Progenitor cell of endocrine pancreas (in vitro differentiated cells): Measurements from ENCODE around the gene SYNPO2. TPM values are rescaled to one million over a fixed set of nuclear protein-coding genes. Genes with fewer than 3 reads are reported as not detected.

Experiments
- DNase-seq: peaks from one replicate; pipeline ENCODE4 v3.0.0; 2021; ENCODE audit warnings: low spot score; ENCODE audit not compliant: unreplicated experiment
- H3K27ac Mint-ChIP-seq: 2 replicates; pipeline ENCODE4 v1.8.0; 2021; ENCODE audit warnings: mild to moderate bottlenecking, moderate library complexity, mixed read lengths
- H3K27me3 Mint-ChIP-seq: 2 replicates; pipeline ENCODE4 v1.8.0; 2021; ENCODE audit warnings: mixed read lengths
- H3K36me3 Mint-ChIP-seq: 2 replicates; pipeline ENCODE4 v1.8.0; 2022; ENCODE audit warnings: mixed read lengths; ENCODE audit not compliant: insufficient read depth
- H3K4me1 Mint-ChIP-seq: 2 replicates; pipeline ENCODE4 v1.8.0; 2021; ENCODE audit warnings: low read depth, mixed read lengths
- H3K4me3 Mint-ChIP-seq: 2 replicates; pipeline ENCODE4 v1.8.0; 2021; ENCODE audit warnings: low read depth, mild to moderate bottlenecking, moderate library complexity, mixed read lengths
- H3K9me3 Mint-ChIP-seq: 2 replicates; pipeline ENCODE4 v1.8.0; 2021; ENCODE audit warnings: low read depth, mixed read lengths
- total RNA-seq: library from RNA; stranded (reverse); gene quantifications from 2 replicates; pipeline ENCODE4 v1.2.1, GENCODE V29; 2021
- TF ChIP-seq, protein P1 (sequence below): fragments of 200-600 bp; sonication (generic); IDR thresholded peaks from one replicate; pipeline ENCODE4 v1.5.0; 2021; ENCODE audit warnings: antibody characterized with exemption, mild to moderate bottlenecking; ENCODE audit not compliant: unreplicated experiment

SYNPO2 gene
- total RNA-seq, 1 donor from 2014 or later, result 1.3 TPM

DNA sequence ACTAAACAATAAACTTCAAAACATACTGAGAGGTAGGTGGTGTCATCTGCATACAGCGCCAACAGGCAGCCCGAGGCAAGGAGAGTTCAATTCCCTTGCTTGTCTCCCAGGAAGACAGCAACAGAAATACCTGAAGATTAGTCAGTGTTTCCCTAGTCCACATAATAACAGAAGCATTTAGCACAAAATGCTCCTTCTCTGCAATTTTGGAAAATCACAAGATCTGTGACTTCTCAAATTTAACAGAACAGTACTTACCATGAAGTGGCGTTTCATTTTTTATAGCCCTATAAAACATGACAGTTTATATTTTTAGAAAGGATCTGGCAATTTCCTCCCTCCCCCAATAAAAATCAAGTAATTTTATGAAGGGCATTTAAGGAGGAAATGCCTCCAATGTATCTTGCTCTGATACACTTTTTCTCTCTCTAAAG, 179.9 kb downstream of the SYNPO2 start:
- peaks cover 18% of the 10 kb centered on the region for H3K9me3 Mint-ChIP-seq
- H3K27me3 Mint-ChIP-seq, result no peaks in the 10 kb centered on the region
- DNase-seq, result no peak
- H3K4me1 Mint-ChIP-seq, result no peaks in the 10 kb centered on the region
- H3K36me3 Mint-ChIP-seq, result peaks cover 9% of the 10 kb centered on the region
- H3K27ac Mint-ChIP-seq, result no peak overlapping the region
- H3K4me3 Mint-ChIP-seq, result no peak overlapping the region
- TF ChIP-seq, protein P1, sequence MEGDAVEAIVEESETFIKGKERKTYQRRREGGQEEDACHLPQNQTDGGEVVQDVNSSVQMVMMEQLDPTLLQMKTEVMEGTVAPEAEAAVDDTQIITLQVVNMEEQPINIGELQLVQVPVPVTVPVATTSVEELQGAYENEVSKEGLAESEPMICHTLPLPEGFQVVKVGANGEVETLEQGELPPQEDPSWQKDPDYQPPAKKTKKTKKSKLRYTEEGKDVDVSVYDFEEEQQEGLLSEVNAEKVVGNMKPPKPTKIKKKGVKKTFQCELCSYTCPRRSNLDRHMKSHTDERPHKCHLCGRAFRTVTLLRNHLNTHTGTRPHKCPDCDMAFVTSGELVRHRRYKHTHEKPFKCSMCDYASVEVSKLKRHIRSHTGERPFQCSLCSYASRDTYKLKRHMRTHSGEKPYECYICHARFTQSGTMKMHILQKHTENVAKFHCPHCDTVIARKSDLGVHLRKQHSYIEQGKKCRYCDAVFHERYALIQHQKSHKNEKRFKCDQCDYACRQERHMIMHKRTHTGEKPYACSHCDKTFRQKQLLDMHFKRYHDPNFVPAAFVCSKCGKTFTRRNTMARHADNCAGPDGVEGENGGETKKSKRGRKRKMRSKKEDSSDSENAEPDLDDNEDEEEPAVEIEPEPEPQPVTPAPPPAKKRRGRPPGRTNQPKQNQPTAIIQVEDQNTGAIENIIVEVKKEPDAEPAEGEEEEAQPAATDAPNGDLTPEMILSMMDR, result no peak

DNA sequence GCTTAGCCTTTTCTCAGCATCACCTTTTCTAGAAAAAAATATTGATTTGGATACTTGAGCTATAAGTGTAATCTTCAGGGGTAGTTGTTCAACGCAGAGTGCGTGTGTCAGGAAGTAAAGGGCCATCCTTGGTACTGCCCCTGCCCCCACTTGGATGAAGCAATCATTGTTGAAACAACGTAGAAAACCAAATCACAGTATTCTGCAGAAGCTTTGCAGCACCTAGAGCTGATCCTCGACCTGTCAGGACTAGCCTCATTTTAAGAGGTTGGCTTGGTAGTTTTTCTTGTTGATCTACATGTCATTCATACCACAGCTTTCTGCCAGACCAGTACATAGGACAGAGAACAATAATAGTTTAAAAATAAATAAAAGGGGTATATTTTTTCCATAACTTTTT, 181.6 kb downstream of the SYNPO2 start:
- no peak overlapping the region for H3K27ac Mint-ChIP-seq
- H3K36me3 Mint-ChIP-seq, result peaks cover 4% of the 10 kb centered on the region

DNA sequence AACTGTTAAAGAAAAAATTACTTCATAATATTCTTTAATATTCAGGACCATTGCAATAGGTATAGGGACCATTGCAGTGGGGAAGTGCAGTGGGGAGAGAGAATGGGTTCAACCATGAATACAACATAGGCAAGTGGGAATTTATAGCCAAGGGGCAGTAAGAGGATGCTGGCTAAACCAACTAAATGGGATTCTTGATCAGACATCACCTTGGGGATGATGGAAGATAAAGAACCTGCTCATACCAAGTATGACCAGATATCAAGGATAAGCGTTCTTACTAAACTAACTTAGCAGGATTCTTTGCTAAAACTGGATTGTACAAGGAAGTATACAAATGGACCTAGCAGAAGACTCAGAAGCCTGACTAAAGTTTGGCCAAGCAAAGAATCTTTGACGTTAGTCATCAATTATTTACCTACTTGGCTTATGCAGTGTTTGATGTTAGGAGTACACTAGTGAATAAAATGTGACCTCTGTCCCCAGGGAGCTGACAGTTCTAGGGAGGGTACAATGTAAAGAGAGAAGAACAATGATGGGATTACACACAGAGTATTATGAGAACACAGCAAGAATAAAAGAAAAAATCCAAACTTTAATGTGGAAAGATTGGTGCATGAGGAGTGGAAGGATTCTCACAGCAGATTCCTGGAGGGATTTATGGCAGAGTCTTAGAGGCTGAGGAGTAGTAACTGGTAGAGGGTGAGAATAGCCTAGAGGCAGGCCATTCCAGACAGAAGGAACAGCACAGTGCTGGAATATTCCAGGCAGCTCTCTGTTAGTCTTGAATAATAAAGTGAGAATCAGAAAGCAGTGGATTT, 192.3 kb downstream of the SYNPO2 start:
- Mint-ChIP-seq H3K27ac (peak overlapping the region; percentile 3), H3K27me3 (no peaks in the 10 kb centered on the region), H3K9me3 (peaks cover 7% of the 10 kb centered on the region), H3K4me3 (no peak overlapping the region), H3K36me3 (no peaks in the 10 kb centered on the region), H3K4me1 (peaks cover 4% of the 10 kb centered on the region)
- TF ChIP-seq, protein P1, result no peak
- DNase-seq, result no peak

More for the DNA sequence above, 181.6 kb downstream of the SYNPO2 start:
- Mint-ChIP-seq H3K4me3 (no peak overlapping the region), H3K9me3 (peaks cover 10% of the 10 kb centered on the region), H3K4me1 (no peaks in the 10 kb centered on the region), H3K27me3 (no peaks in the 10 kb centered on the region)
- TF ChIP-seq, protein P1, result no peak
- no peak for DNase-seq

DNA sequence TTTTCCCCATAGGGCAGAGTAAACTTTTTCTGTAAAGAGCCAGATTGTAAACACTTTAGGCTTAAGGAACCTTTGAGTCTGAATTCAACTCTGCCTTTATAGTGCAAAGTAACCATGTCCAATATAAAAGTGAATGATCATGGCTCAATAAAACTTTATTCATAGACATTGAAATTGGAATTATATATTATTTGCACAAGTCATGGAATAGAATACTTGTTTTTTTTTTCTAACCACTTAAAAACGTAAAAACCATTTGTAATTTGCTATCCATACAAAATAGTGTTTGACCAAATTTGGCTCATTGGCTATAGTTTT, 192.8 kb downstream of the SYNPO2 start:
- no peak for DNase-seq
- TF ChIP-seq, protein P1, result no peak
- Mint-ChIP-seq H3K27me3 (no peaks in the 10 kb centered on the region), H3K27ac (no peak overlapping the region), H3K4me1 (peaks cover 4% of the 10 kb centered on the region), H3K9me3 (peaks cover 7% of the 10 kb centered on the region), H3K4me3 (no peak overlapping the region), H3K36me3 (no peaks in the 10 kb centered on the region)

DNA sequence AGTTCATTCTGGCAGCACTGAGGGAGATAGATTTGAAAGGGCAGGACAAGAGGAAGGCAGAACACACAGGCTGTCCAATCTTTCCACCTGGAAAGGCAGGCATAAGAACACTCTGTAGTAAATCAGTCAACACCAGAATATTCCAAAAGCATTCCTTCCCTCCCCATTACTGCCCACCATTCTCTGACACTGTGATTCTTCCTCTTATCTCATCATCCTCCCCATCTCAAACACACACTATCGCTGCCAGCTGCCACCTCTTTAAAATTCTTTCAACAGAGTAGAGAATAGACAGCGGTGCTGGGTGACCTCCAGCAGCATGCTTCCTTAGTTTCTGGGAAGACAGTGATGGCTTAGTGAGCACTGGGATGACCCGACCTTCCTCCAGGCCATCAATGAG, 193.3 kb downstream of the SYNPO2 start:
- Mint-ChIP-seq H3K27ac (no peak overlapping the region), H3K4me1 (peaks cover 4% of the 10 kb centered on the region), H3K36me3 (no peaks in the 10 kb centered on the region), H3K4me3 (no peak overlapping the region), H3K27me3 (no peaks in the 10 kb centered on the region), H3K9me3 (peaks cover 7% of the 10 kb centered on the region)
- TF ChIP-seq, protein P1, result no peak
- DNase-seq, result no peak
